ENCODE measurements around the gene VPS29.
A peak's percentile ranks its signal among the peaks of the same experiment; 100 is the strongest.
"Not testable (repeated sequence)": the region's sequence is repeated elsewhere in the genome, so short reads cannot be mapped to it uniquely, and the experiment has no call there.

Gene VPS29

DNA sequence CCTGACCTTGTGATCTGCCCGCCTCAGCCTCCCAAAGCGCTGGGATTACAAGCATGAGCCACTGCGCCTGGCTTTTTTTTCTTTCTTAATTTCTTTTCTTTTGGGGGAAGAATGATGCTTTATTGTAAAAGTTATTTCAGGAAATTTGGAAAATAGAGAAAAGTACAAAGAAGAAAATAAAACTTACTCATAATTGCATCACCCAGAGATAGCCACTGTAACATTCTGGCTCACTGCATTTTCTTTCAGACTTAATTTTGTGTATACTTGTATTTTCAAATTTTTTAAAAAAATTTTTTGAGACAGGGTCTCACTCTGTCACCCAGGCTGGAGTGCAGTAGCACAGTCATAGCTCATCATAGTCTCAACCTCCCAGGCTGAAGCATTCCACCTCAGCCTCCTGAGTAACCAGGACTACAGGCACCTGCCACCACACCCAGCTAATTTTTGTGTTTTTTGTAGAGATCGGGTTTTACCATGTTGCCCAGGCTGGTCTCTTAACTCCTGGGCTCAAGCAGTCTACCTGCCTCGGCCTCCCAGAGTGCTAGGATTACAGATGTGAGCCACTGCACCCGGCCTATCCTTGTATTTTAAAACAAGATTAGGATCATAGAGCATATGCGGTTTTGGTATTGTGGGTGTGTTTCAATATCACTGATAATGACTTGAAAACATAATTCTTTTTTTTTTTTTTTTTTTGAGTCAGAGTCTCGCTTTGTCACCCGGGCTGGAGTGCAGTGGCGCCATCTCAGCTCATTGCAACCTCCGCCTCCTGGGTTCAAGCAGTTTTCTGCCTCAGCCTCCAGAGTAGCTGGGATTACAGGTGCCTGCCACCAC lies 19.2 kb upstream of the VPS29 start:
- DNase-seq (ENCODE audit: low read depth), result not testable (repeated sequence)

DNA sequence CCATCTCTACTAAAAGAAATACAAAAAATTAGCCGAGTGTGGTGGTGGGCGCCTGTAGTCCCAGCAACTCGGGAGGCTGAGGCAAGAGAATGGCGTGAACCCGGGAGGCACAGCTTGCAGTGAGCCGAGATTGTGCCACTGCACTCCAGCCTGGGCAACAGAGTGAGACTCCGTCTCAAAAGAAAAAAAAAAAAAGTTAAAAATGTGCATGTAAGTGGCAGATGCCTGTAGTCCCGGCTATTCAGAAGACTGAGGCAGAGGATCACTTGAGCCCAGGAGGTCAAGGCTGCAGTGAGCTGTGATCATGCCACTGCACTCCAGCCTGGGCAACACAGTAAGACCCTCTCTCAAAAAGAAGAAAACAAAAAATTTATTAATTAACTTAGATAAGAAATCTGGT lies 16.1 kb upstream of the VPS29 start:
- not testable (repeated sequence) for DNase-seq (ENCODE audit: low read depth)

GRCh38 chr12:110516995-110517394 lies 15.1 kb upstream of the VPS29 start:
- DNase-seq (ENCODE audit: low read depth), result no peak

- no peak for DNase-seq (ENCODE audit: low read depth)
Measured at GRCh38 chr12:110514363-110514762, 12.5 kb upstream of the VPS29 start.

GRCh38 chr12:110513842-110514241 lies 11.9 kb upstream of the VPS29 start:
- DNase-seq (ENCODE audit: low read depth), result no peak

DNA sequence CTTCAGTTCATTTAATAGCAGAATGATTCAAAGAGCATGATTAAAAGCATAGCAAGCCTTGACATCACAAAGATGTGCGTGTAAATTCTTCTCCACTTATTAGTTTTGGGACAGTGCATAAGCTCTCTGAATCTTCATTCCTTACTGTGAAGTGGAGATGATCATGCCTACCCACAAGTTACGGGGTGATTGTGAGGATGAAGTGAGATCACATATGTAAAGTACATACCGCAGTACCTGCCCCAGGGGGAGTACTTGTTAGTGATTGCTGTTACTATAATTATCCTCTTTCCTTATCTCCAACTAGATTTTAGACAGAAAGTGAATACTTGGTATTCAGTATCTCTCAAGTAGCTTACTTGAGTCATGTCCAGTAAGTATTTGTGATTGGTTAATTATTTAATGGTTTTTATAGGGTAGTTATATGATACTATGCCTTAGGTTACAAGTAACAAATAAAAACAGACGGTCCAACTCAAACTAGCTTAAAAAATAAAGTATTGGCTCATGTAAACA lies 6.2 kb upstream of the VPS29 start:
- DNase-seq (ENCODE audit: low read depth), result no peak

GRCh38 chr12:110505332-110505731 lies 3.4 kb upstream of the VPS29 start:
- DNase-seq (ENCODE audit: low read depth), result no peak

GRCh38 chr12:110503432-110503831 lies 1.5 kb upstream of the VPS29 start:
- DNase-seq (ENCODE audit: low read depth), result no peak

- peak; percentile 74 for DNase-seq (ENCODE audit: low read depth)
Measured at GRCh38 chr12:110501399-110501751, 536 bp downstream of the VPS29 start.

DNA sequence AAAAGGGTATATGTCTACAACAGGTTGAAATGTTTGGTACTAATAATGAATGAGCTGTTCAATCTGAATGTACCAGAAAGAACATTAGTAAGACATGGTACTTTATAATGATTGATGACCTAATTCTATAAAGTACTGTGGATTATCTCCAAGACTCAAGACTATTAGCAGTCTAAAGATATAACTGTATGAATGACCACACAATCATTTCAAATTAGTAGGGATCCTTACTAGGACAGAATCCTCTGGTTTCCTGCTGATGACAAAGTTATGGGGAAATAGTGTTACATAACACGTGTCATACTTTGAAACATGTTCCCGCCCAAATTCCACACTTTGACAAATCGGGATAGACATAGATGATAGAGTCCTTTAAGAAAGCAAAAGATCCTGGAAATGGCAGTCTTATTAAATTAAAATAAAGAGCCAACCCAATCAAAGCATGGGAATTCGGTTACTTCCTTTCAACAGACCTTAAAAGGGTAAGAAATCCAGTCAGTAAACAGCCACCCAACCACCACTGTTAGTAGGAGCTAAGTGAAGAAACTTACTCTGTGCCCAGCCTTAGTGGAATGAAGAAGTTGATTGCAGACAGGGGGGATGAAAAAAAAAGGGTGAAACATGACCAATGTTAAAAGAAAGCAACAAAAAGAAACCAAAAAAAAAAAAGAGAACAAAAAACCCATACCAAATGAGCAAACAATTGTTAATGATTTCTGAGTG lies 2.8 kb downstream of the VPS29 start:
- peak; percentile 66 for DNase-seq (ENCODE audit: low read depth)

- no peak for DNase-seq (ENCODE audit: low read depth)
Measured at GRCh38 chr12:110475426-110475825, 26.5 kb downstream of the VPS29 start.

DNA sequence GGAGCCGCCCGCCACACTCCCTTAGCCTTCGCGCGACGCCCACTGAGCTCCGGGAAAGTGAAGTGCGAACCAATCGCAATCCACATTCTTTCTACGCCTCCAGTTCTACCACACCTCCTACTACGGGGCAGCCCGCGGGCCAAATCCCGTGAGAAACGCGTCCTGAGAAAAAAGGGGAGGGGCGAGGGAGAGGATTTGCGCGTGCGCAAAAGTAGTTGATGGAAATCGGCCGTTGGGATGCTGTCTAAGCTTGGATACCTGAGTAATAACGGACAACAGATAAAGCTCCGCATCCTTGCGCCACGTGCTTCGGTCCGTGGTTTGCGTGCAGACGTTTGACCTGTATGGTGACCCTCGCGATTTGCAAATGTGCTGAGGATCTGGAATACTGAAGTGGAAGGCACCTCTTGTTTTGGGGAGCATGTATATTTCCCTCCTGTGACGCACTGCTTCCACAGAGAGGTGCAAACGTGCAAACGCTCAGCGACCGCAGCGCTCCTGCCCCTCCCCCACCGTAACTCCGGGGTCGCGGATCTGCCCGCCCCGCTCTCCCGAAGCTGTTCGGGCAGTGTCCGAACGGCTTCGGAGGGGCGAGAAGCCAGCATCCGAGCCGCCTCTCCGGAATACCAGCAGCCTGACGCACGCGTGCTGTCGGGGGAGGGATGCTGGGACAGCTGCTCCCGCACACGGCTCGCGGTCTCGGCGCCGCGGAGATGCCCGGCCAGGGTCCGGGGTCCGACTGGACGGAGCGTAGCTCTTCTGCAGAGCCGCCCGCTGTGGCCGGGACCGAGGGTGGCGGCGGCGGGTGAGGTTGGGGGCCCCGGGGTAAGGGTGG lies 33.5 kb downstream of the VPS29 start, which contains the start of the genes FAM216A and GPN3:
Gene FAM216A, plus strand, starts transcription at position 632 of the 835 bp plus-strand sequence. Its CDS starts 31 bp downstream, at position 663.
Gene GPN3, minus strand, starts transcription at position 44 of the 835 bp plus-strand sequence. CDS start 54 bp downstream, outside the sequence.
- DNase-seq (ENCODE audit: low read depth), result peak; percentile 99

DNA sequence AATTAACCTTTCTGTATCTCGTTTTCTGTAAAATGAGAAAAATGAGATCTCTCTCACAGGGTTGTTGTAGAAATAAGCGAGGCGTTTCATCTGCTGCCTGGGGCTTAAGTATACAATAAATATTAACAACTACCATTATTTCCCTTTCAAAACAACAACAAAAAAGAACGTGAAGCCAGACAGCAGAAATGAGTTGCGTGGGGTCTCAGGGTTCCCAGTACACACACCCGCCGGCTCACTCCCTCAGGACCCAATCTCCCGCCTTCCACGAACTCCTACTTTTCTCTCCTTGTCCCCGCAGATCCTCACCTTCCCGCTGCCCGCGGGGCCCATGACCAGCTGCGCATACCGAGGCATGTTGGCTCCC lies 34.1 kb downstream of the VPS29 start:
- no peak for DNase-seq (ENCODE audit: low read depth)

- DNase-seq (ENCODE audit: low read depth), result no peak
Measured at GRCh38 chr12:110466791-110467190, 35.1 kb downstream of the VPS29 start.

DNA sequence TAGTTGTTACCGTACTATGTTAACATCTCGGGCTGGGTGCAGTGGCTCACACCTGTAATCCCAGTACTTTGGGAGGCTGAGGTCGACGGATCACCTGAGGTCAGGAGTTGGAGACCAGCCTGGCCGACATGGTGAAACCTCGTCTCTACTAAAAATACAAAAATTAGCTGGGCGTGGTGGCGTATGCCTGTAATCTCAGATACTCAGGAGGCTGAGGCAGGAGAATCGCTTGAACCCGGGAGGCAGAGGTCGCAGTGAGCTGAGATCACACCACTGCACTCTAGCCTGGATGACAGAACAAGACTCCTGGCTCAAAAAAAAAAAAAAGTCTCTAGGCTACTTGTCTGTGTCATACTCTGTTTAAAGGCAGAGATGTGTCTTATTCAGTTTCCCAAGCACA lies 36.1 kb downstream of the VPS29 start:
- not testable (repeated sequence) for DNase-seq (ENCODE audit: low read depth)

DNA sequence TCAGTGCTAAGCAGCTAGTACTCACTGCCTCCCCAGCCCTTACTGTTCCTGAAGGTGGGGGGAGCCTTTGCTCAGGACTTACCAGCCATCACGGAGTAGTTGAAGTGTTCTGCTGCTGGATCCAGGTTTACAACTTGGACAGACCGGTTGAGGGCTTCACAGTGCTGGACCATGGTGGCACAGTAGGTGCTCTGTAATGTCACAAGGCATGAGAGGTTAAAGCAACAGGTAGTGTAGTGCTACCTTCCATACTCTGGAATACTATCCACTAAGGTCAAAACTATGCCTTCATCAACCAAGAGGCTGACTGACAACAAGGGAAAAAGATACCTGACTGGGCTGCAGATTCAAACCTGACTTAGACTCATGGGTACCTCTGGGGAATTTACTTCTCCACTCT lies 36.9 kb downstream of the VPS29 start:
- no peak for DNase-seq (ENCODE audit: low read depth)

DNA sequence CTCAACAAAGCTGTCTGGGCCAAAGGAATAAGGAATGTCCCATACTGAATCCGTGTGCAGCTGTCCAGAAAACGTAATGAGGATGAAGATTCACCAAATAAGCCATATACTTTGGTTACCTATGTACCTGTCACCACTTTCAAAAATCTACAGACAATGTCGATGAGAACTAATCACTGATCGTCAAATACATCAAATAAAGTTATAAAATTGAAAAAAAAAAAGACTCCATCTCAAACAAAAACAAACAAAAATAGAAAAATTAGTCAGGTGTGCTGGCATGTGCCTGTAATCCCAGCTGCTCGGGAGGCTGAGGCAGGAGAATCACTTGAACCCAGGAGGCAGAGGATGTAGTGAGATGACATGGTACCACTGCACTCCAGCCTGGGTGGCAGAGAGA lies 40.7 kb downstream of the VPS29 start:
- DNase-seq (ENCODE audit: low read depth), result not testable (repeated sequence)

GRCh38 chr12:110458756-110459155 lies 43.2 kb downstream of the VPS29 start:
- no peak for DNase-seq (ENCODE audit: low read depth)

- DNase-seq (ENCODE audit: low read depth), result no peak
Measured at GRCh38 chr12:110453569-110454296, 48.2 kb downstream of the VPS29 start.

DNA sequence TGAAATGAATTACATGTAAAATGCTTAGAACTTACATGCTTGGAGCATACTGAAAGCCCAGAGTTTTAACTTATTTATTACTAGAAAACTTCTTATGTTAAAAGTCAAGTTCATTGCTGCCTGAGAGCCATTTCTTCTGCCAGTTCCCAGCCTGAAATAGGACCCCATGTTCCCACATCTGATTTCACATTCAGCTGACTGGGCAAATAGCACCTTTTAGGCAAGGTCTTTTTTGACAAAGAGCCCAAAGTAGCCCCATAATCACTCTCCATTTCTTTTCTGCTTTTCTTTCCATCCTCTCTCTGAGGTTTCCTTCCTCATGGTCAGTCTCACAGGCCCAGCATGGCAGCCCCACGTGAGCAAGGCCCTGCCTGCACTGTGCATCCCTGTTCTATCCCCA lies 50.6 kb downstream of the VPS29 start:
- DNase-seq (ENCODE audit: low read depth), result no peak

GRCh38 chr12:110449799-110450497 lies 52.0 kb downstream of the VPS29 start, which contains the start of gene ARPC3:
Gene ARPC3 (minus strand): TSS chr12:110450337. CDS start chr12:110450260, 77 bp downstream.
- DNase-seq (ENCODE audit: low read depth), result peak; percentile 97
